GM18870 (cell line): Measurements from ENCODE around the gene ADGRF1.
A peak's percentile ranks its signal among the peaks of the same experiment; 100 is the strongest.
"Not testable (repeated sequence)": the region's sequence is repeated elsewhere in the genome, so short reads cannot be mapped to it uniquely, and the experiment has no call there.

Experiments used
- ATAC-seq: cut with Tn5 transposase; IDR thresholded peaks from one replicate; pipeline ENCODE4 v1.9.1; 2021; ENCODE audit warnings: moderate library complexity; ENCODE audit not compliant: unreplicated experiment

Gene ADGRF1

GRCh38 chr6:47042275-47042791 lies at the start of gene ADGRF1:
ADGRF1 (minus strand) TSS chr6:47042332; CDS start chr6:47029061, 13,271 bp downstream.
- no peak for ATAC-seq

GRCh38 chr6:47090881-47091280 lies 48.7 kb upstream of the ADGRF1 start:
- no peak for ATAC-seq

- ATAC-seq: not testable (repeated sequence)
These were observed 47.3 kb upstream of the ADGRF1 start for GRCh38 chr6:47089473-47089872.

- ATAC-seq: no peak
These were observed 44.1 kb upstream of the ADGRF1 start for GRCh38 chr6:47086051-47086770.

- no peak for ATAC-seq
These were observed 42.5 kb upstream of the ADGRF1 start for GRCh38 chr6:47084610-47085009.

- no peak for ATAC-seq
These were observed 41.5 kb upstream of the ADGRF1 start for GRCh38 chr6:47083586-47084047.

- no peak for ATAC-seq
These were observed 38.0 kb upstream of the ADGRF1 start for GRCh38 chr6:47080083-47080596.

- no peak for ATAC-seq
These were observed 37.5 kb upstream of the ADGRF1 start for GRCh38 chr6:47079638-47080037.

GRCh38 chr6:47078991-47079390 lies 36.9 kb upstream of the ADGRF1 start:
- no peak for ATAC-seq

GRCh38 chr6:47076422-47077344 lies 34.6 kb upstream of the ADGRF1 start:
- ATAC-seq: no peak

- no peak for ATAC-seq
These were observed 33.7 kb upstream of the ADGRF1 start for GRCh38 chr6:47075741-47076421.

- no peak for ATAC-seq
These were observed 33.0 kb upstream of the ADGRF1 start for GRCh38 chr6:47075168-47075567.

- no peak for ATAC-seq
These were observed 31.3 kb upstream of the ADGRF1 start for GRCh38 chr6:47073125-47074110.

- no peak for ATAC-seq
These were observed 30.5 kb upstream of the ADGRF1 start for GRCh38 chr6:47072667-47073066.

- no peak for ATAC-seq
These were observed 29.5 kb upstream of the ADGRF1 start for GRCh38 chr6:47071681-47072080.

GRCh38 chr6:47070461-47070860 lies 28.3 kb upstream of the ADGRF1 start:
- no peak for ATAC-seq

GRCh38 chr6:47069156-47069555 lies 27.0 kb upstream of the ADGRF1 start:
- no peak for ATAC-seq

- no peak for ATAC-seq
These were observed 24.3 kb upstream of the ADGRF1 start for GRCh38 chr6:47066418-47066817.

GRCh38 chr6:47064274-47064673 lies 22.1 kb upstream of the ADGRF1 start:
- peak; percentile 84 for ATAC-seq

- no peak for ATAC-seq
These were observed 20.2 kb upstream of the ADGRF1 start for GRCh38 chr6:47062346-47062745.
